Duodenal mucosa (tissue), 2 donors: ENCODE results near the gene ZNF425.

ENCODE experiments used
- H3K27ac ChIP-seq: one replicate; pipeline ENCODE4 v1.7.0; 2013; ENCODE audit warnings: low read depth, low read length
- H3K27me3 ChIP-seq, 2 donors: one replicate each; pipeline ENCODE4 v1.7.0; 2013; ENCODE audit warnings: low read length in 2 of 2, control low read depth in 1 of 2; ENCODE audit not compliant: insufficient read depth in 2 of 2, control insufficient read depth in 1 of 2
- H3K36me3 ChIP-seq, 2 donors: one replicate each; pipeline ENCODE4 v1.7.0; 2013; ENCODE audit warnings: low read length in 2 of 2, control low read depth in 1 of 2; ENCODE audit not compliant: insufficient read depth in 2 of 2, control insufficient read depth in 1 of 2
- H3K4me1 ChIP-seq, 2 donors: one replicate each; pipeline ENCODE4 v1.7.0; 2013; ENCODE audit warnings: low read length in 2 of 2, control low read depth in 1 of 2; ENCODE audit not compliant: insufficient read depth in 2 of 2, control insufficient read depth in 1 of 2
- H3K4me3 ChIP-seq, 2 donors: one replicate each; pipeline ENCODE4 v1.7.0; 2013; ENCODE audit warnings: low read length in 2 of 2, low read depth in 1 of 2
- H3K9ac ChIP-seq, 2 donors: one replicate each; pipeline ENCODE4 v1.7.0; 2013; ENCODE audit warnings: low read length in 2 of 2, low read depth in 1 of 2
- H3K9me3 ChIP-seq, 2 donors: one replicate each; pipeline ENCODE4 v1.7.0; 2013; ENCODE audit warnings: low read length in 2 of 2, control low read depth in 1 of 2; ENCODE audit not compliant: control insufficient read depth in 1 of 2

The ZNF425 gene

DNA sequence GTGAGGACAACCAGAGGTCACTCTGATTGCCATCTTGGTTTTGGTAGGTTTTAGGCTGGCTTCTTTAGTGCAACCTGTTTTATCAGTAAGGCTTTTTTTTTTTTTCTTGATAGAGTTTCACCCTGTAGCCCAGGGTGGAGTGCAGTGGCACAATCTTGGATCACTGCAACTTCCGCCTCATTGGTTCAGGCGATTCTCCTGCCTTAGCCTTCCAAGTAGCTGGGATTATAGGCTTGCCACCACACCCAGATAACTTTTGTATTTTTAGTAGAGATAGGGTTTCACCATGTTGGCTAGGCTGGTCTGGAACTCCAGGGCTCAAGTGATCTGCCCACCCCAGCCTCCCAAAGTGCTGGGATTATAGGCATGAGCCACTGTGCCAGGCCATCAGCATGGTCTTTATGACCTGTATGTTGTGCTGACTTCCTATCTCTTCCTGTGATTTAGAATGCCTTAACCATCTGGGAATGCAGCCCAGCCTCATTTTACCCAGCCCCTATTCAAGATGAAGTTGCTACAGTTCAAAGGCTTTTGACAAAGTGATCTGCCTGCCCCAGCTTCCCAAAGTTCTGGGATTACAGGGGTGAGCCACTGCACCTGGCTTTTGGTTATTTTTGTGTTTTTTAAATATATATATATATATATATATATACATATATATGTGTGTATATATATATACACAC is 7.0 kb upstream of the ZNF425 start:
- Histone ChIP-seq H3K36me3 (peaks cover 7% of the 10 kb centered on the region in 2 donors), H3K27ac (no peak overlapping the region), H3K9me3 (peaks cover 8% of the 10 kb centered on the region in 2 donors), H3K9ac (no peak overlapping the region), H3K4me3 (no peak overlapping the region), H3K27me3 (no peaks in the 10 kb centered on the region), H3K4me1 (no peaks in the 10 kb centered on the region)

DNA sequence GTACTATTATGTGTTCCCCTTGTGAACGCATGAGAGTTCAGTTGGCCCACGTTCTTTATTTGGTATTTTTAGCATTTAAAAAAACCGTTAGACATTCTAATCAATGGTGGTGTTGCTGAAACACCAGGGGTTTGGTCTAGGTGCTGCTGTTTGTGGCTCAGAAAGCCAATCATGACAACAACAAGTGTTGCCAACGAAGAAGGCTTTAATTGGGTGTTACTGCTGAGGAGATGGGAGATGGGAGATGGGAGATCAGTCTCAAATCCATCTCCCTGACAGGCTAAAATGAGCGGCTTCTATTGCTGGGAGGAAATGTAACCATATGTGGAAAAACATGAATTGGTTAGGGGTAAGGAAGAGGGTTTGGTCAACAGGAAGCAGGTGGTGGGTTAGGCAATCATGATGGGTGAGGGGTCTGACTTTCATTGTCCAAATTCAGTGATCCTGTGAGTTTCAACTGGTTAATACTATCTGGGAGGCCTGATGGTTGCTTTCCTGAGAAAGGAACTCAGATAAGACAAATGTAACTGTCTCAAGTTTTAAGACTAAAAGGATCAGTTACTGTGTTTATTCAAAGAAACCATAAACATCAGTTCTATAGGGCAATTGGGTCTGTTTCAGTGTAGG is 4.6 kb upstream of the ZNF425 start:
- Histone ChIP-seq H3K4me3 (peak overlapping the region in 1 of 2 donors; percentile 18), H3K27me3 (no peaks in the 10 kb centered on the region), H3K9ac (no peak overlapping the region), H3K27ac (no peak overlapping the region), H3K4me1 (no peaks in the 10 kb centered on the region), H3K9me3 (peaks cover 8% of the 10 kb centered on the region in 2 donors), H3K36me3 (peaks cover 7% of the 10 kb centered on the region in 2 donors)

DNA sequence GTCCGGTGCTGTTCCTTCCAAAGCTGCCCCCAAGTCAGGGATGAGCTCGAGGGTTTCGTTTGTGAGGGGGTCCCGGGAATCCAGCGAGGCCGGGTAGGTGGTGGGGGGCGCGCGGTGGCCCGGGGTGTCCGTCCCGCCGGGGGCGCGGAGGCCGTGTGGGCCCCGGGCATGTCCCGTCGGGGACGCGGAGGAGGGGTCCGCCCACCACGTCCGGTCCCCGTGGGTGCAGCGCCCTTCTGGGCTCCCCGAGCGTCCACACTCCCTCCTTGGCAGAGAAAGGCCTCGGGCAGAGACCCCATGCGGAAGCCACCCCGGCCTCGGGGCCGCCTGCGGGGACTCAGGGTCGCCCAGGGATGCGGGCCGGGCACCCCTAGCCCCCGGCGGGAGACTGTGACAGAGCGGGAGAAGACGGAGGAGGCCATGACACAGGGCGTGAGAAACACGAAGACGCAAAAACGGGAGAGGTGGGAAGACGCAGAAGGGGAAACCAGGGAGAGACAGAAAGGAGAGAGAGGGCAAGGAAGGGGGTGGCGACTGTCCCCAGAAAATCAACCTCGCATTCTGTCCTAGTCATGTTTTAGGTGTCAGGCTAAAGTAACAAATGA is 640 bp upstream of the ZNF425 start:
- no peaks in the 10 kb centered on the region for H3K27me3 ChIP-seq
- H3K4me1 ChIP-seq = peaks cover 3 to 9% of the 10 kb centered on the region in 2 donors
- H3K9ac ChIP-seq = peak overlapping the region; percentile 95 to 99
- peak overlapping the region; percentile 97 to 98 for H3K4me3 ChIP-seq
- peak overlapping the region; percentile 93 for H3K27ac ChIP-seq
- H3K36me3 ChIP-seq = peaks cover 7% of the 10 kb centered on the region in 2 donors
- H3K9me3 ChIP-seq = peaks cover 8% of the 10 kb centered on the region in 2 donors

DNA sequence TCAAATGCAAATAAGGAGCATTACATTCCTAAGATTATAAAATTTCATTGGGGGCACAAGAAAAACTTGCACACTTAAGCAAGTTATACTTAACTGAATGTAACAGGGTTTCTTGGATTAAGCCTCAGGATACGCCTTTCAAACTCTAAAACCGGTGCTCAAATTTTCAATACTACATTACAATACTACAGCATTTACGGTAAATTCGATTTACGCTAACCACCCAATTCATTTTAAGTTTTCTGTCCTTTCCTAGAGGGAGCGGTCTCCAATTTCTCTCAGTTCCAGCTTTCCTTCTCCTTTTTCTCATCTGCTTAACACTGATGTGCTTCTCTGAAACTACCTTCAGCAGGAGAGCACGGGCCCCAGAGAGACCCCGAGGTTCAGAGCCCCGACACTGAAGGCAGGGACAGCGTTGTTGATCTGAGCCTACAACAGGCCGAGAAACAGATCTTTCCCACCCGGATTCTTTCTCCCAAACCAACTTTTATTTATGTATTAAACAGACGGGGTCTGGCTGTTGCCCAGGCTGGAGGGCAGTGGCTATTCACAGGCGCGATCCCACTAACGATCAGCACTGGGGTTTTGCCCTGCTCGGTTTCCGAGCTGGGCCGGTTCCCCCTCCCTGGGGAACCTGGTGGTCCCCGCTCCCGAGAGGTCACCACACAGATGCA is 798 bp downstream of the ZNF425 start:
- Histone ChIP-seq H3K27ac (peak overlapping the region; percentile 88), H3K4me3 (peak overlapping the region; percentile 97 to 98), H3K27me3 (no peaks in the 10 kb centered on the region), H3K9ac (peak overlapping the region; percentile 95 to 96), H3K4me1 (peaks cover 3 to 9% of the 10 kb centered on the region in 2 donors), H3K36me3 (no peaks in the 10 kb centered on the region), H3K9me3 (peaks cover 0 to under 1% of the 10 kb centered on the region in 2 donors)

DNA sequence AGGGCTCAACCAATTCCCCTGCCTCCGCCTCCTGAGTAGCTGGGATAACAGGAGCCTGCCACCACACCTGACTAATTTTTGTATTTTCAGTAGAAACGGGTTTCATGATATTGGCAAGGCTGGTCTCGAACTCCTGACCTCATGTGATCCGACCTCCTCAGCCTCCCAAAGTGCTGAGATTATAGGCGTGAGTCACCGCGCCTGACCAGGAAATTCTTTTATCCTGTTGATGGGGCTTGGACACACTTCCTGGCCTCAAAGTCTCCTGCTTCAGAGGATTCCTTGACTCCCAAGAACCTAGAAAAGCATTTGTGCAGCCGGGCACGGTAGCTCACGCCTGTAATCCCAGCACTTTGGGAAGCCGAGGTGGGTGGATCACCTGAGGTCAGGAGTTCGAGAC is 16.2 kb downstream of the ZNF425 start:
- no peak overlapping the region for H3K27ac ChIP-seq
- H3K9me3 ChIP-seq = no peaks in the 10 kb centered on the region
- no peaks in the 10 kb centered on the region for H3K4me1 ChIP-seq
- no peak overlapping the region for H3K9ac ChIP-seq
- no peak overlapping the region for H3K4me3 ChIP-seq
- no peaks in the 10 kb centered on the region for H3K36me3 ChIP-seq
- H3K27me3 ChIP-seq = no peaks in the 10 kb centered on the region

DNA sequence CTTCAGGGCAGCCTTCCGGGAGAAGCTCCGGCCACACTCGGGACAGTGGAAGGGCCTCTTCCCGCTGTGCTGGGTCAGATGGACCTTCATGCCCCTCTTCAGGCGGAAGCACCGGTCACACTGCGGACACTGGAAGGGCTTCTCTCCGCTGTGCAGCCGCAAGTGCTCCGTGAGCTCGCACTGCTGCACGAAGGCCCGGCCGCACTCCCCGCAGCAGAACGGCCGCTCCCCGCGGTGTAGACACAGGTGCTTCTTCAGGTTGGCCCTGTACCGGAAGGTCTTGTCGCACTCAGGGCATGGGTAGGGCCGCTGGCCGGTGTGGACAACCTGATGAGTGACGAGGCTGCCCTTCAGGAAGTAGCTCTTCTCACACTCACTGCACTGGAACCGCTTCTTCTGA is 21.4 kb downstream of the ZNF425 start:
- H3K27ac ChIP-seq = no peak overlapping the region
- no peak overlapping the region for H3K9ac ChIP-seq
- H3K4me1 ChIP-seq = no peaks in the 10 kb centered on the region
- no peaks in the 10 kb centered on the region for H3K9me3 ChIP-seq
- H3K4me3 ChIP-seq = no peak overlapping the region
- H3K36me3 ChIP-seq = peaks cover 0 to 4% of the 10 kb centered on the region in 2 donors
- H3K27me3 ChIP-seq = no peaks in the 10 kb centered on the region

DNA sequence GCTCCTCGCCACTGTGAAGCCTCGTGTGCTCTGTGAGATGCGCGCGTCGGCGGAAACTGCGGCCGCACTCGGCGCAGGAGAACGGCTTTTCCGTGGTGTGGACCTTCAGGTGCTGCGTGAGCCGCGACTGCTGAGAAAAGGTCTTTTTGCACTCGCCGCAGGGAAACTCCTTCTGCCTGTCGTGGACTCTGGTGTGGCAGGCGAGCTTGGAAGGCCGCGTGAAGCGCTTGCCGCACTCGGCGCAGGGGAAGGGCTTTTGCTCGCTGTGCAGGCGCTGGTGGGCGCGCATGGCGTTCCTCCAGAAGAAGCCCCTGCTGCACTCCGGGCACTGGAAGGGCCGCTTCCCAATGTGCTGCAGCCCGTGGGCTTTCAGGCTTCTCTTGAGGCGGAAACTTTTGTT is 21.9 kb downstream of the ZNF425 start:
- no peaks in the 10 kb centered on the region for H3K27me3 ChIP-seq
- no peaks in the 10 kb centered on the region for H3K4me1 ChIP-seq
- H3K9me3 ChIP-seq = no peaks in the 10 kb centered on the region
- H3K36me3 ChIP-seq = peaks cover 0 to 4% of the 10 kb centered on the region in 2 donors
- no peak overlapping the region for H3K27ac ChIP-seq
- no peak overlapping the region for H3K9ac ChIP-seq
- no peak overlapping the region for H3K4me3 ChIP-seq

DNA sequence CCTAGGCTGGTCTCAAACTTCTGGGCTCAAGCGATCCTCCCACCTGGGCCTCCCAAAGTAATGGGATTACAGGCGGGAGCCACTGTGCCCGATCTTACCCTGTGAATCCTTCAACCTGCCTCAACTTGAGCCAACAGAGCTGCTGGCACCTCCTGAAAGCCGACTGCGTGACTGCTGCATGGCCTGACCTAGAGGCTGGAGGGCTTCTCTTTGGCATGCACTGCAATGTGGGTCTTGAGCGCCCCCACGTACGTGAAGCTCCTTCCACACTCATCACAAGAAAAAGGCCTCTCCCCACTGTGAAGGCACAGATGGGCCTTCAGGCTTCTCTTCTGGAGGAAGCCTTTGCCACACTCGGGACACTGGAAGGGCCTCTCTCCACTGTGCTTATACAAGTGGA is 22.7 kb downstream of the ZNF425 start:
- Histone ChIP-seq H3K4me3 (no peak overlapping the region), H3K27me3 (no peaks in the 10 kb centered on the region), H3K4me1 (no peaks in the 10 kb centered on the region), H3K36me3 (peaks cover 0 to 4% of the 10 kb centered on the region in 2 donors), H3K27ac (no peak overlapping the region), H3K9ac (no peak overlapping the region), H3K9me3 (no peaks in the 10 kb centered on the region)

DNA sequence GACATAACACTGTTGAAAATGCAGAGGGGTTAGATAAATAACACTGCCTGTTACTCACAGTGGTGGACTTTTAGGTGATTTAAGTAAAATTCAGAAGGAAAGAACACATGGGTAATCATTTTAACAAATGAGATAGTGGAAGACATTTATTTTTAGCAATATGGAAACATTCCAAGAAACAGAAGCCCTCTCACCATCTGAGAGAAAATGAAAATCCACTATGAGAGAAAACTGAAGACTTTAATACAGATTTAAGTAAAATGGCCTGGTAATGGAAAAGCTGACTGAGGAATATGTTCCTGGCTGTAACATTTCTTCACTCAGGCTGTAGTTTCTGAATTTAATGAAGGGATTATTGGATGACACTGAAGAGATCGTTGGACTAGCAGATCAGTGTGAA is 23.5 kb downstream of the ZNF425 start:
- Histone ChIP-seq H3K9me3 (no peaks in the 10 kb centered on the region), H3K9ac (no peak overlapping the region), H3K4me1 (no peaks in the 10 kb centered on the region), H3K27me3 (no peaks in the 10 kb centered on the region), H3K27ac (no peak overlapping the region), H3K4me3 (no peak overlapping the region), H3K36me3 (peaks cover 0 to 4% of the 10 kb centered on the region in 2 donors)

DNA sequence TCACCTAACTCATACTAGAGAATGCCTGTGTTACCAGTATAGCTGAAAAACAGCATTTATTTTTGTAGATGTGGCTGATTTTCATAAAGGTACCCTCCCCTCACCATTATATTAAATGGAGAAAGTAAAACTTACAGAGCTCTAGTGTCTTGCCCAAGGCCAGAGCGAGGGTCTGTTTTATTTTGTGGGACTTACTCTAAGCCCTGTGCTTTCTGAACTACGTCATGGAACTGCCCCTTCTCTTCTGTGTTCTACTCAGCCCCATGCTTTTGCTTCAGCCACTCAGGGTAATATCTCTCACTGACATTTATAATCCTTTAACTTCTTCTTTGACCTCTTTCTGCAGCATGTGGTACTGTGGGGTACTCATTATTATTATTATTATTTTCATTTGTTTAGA is 25.3 kb downstream of the ZNF425 start:
- Histone ChIP-seq H3K9ac (no peak overlapping the region), H3K9me3 (no peaks in the 10 kb centered on the region), H3K4me1 (no peaks in the 10 kb centered on the region), H3K27me3 (no peaks in the 10 kb centered on the region), H3K36me3 (peaks cover 0 to 4% of the 10 kb centered on the region in 2 donors), H3K4me3 (no peak overlapping the region), H3K27ac (no peak overlapping the region)
